HCT116 (cell line): ENCODE measurements around the gene ANAPC5. TPM values are rescaled to one million over a fixed set of nuclear protein-coding genes. Genes with fewer than 3 reads are reported as not detected.

Experiments
- ATAC-seq: fragments of 200-7000 bp; cut with Tn5 transposase; 2 replicates; pipeline ENCODE4 v1.9.1; 2020; ENCODE audit warnings: mild to moderate bottlenecking, moderate library complexity
- BruUV-seq: library from RNA; stranded (reverse); fragments of 400-500 nt; replicated peaks from 2 replicates; lab custom pipeline; 2021; lab: Mats Ljungman, UMichigan
- CTCF ChIA-PET: fragments of 300-600 bp; sonication (Branson Sonifier 250); formaldehyde crosslinking; loops from one replicate; lab custom pipeline; 2021; ENCODE audit warnings: antibody characterized with exemption; lab: Charles Lee
- POLR2A ChIA-PET: fragments of 300-600, 350-600 bp; sonication (Branson Sonifier 250); formaldehyde crosslinking; loops from one replicate; lab custom pipeline; 2021; ENCODE audit warnings: antibody characterized with exemption; lab: Charles Lee
- RAD21 ChIA-PET, 2 experiments: fragments of 300-600 bp; sonication (Branson Sonifier 250); formaldehyde crosslinking; loops; one replicate each; lab custom pipeline; 2023; ENCODE audit warnings: low total read pairs in 2 of 2; ENCODE audit not compliant: uncharacterized antibody in 2 of 2, unreplicated experiment in 2 of 2, low non-redundant PET in 1 of 2; lab: Charles Lee
- DNase-seq: peaks from one replicate; pipeline ENCODE4 v3.0.0-alpha.2; 2010; ENCODE audit warnings: low read depth, low spot score
- H2AFZ ChIP-seq: fragments of 200-600 bp; shearing (Covaris generic), sonication (generic); 2 replicates; pipeline ENCODE4 v1.6.1; 2017; ENCODE audit warnings: low read depth, mixed run types, mixed read lengths, antibody characterized with exemption, low read length; ENCODE audit not compliant: poor library complexity, severe bottlenecking
- H3K27ac ChIP-seq: 2 replicates; pipeline ENCODE4 v1.5.1; 2012; ENCODE audit warnings: low read depth, low read length
- H3K27me3 ChIP-seq: fragments of 200-600 bp; sonication (generic); 2 replicates; pipeline ENCODE4 v1.6.1; 2016; ENCODE audit warnings: mixed run types, low read length, mixed read lengths; ENCODE audit not compliant: insufficient read depth
- H3K36me3 ChIP-seq, 2 experiments: fragments of 200-500 bp in 1 of 2; fragments of 200-600 bp in 1 of 2; sonication (Bioruptor generic) in 1 of 2; sonication (generic) in 1 of 2; 2 replicates each; pipeline versions ENCODE4 v1.5.1 to v1.6.1; 2014 to 2016; ENCODE audit warnings: low read length in 2 of 2, inconsistent platforms in 1 of 2, mixed read lengths in 1 of 2, mixed run types in 1 of 2; ENCODE audit not compliant: insufficient read depth in 2 of 2, control insufficient read depth in 1 of 2
- H3K4me1 ChIP-seq, 2 experiments: fragments of 200-600 bp in 1 of 2; sonication (generic) in 1 of 2; 2 replicates each; pipeline versions ENCODE4 v1.5.1 to v1.6.1; 2012 to 2017; ENCODE audit warnings: low read length in 2 of 2, inconsistent platforms in 1 of 2, mild to moderate bottlenecking in 1 of 2, mixed read lengths in 1 of 2, mixed run types in 1 of 2, moderate library complexity in 1 of 2; ENCODE audit not compliant: insufficient read depth in 2 of 2, control insufficient read depth in 1 of 2
- H3K4me2 ChIP-seq: fragments of 200-600 bp; sonication (generic); 2 replicates; pipeline ENCODE4 v1.6.1; 2017; ENCODE audit warnings: mixed run types, low read length, mixed read lengths
- H3K4me3 ChIP-seq, 2 experiments: fragments of 200-600 bp in 1 of 2; sonication (generic) in 1 of 2; replicated peaks in 1 of 2; 2 replicates each; pipeline ENCODE4 v1.5.1; 2011 to 2016; ENCODE audit warnings: low read length in 2 of 2, control low read depth in 1 of 2, low read depth in 1 of 2, mild to moderate bottlenecking in 1 of 2, mixed read lengths in 1 of 2, mixed run types in 1 of 2
- H3K79me2 ChIP-seq: fragments of 200-600 bp; sonication (generic); 2 replicates; pipeline ENCODE4 v1.6.1; 2017; ENCODE audit warnings: mild to moderate bottlenecking, mixed run types, low read length, moderate library complexity, mixed read lengths; ENCODE audit not compliant: insufficient read depth
- H3K9ac ChIP-seq: fragments of 200-600 bp; sonication (generic); 2 replicates; pipeline ENCODE4 v1.6.1; 2016; ENCODE audit warnings: low read length, mixed read lengths
- H3K9me2 ChIP-seq: fragments of 200-600 bp; sonication (generic), shearing (Covaris generic); 2 replicates; pipeline ENCODE4 v1.6.1; 2017; ENCODE audit warnings: mixed run types, mild to moderate bottlenecking, moderate library complexity; ENCODE audit not compliant: insufficient read depth
- H3K9me3 ChIP-seq, 2 experiments: fragments of 200-500 bp in 1 of 2; fragments of 200-600 bp in 1 of 2; sonication (Bioruptor generic) in 1 of 2; sonication (generic) in 1 of 2; 2 replicates each; pipeline ENCODE4 v1.6.1; 2014 to 2017; ENCODE audit warnings: low read length in 2 of 2, mixed read lengths in 2 of 2, inconsistent platforms in 1 of 2, low read depth in 1 of 2, mild to moderate bottlenecking in 1 of 2, mixed run types in 1 of 2, moderate library complexity in 1 of 2; ENCODE audit not compliant: control insufficient read depth in 1 of 2, insufficient read depth in 1 of 2
- H4K20me1 ChIP-seq: fragments of 200-600 bp; sonication (generic), shearing (Covaris generic); 2 replicates; pipeline ENCODE4 v1.6.1; 2017; ENCODE audit warnings: mixed run types, mild to moderate bottlenecking, moderate library complexity; ENCODE audit not compliant: insufficient read depth
- EZH2 ChIP-seq: fragments of 200-600 bp; sonication (generic); IDR thresholded peaks from 2 replicates; pipeline ENCODE4 v1.6.1; 2017; ENCODE audit warnings: antibody characterized with exemption, mixed run types
- MAX ChIP-seq: IDR thresholded peaks from 2 replicates; pipeline ENCODE4 v1.6.1; 2012
- POLR2AphosphoS5 ChIP-seq: IDR thresholded peaks from 2 replicates; pipeline ENCODE4 v1.6.1; 2011; ENCODE audit warnings: mild to moderate bottlenecking, low read depth, low read length, moderate library complexity
- SRF ChIP-seq: IDR thresholded peaks from 2 replicates; pipeline ENCODE4 v1.6.1; 2012; ENCODE audit warnings: low read depth
- ZNF274 ChIP-seq: fragments of 200-500 bp; sonication (Bioruptor generic); IDR thresholded peaks from 2 replicates; pipeline ENCODE4 v1.6.1; 2014; ENCODE audit warnings: mild to moderate bottlenecking, low read depth, low read length, inconsistent platforms
- intact Hi-C: fragments of 100-400 bp; cut with micrococcal nuclease; formaldehyde crosslinking; loops from 2 replicates; pipeline ENCODE4 v1.10.0; 2022
- total RNA-seq: library from RNA; stranded (reverse); gene quantifications from one replicate; pipeline ENCODE4 v1.2.1, GENCODE V29; 2021; ENCODE audit not compliant: unreplicated experiment
- TF ChIP-seq, protein P1 (sequence below): IDR thresholded peaks from 2 replicates; pipeline ENCODE4 v1.6.1; 2011; ENCODE audit warnings: mild to moderate bottlenecking, low read length, moderate library complexity; ENCODE audit not compliant: insufficient replicate concordance; ENCODE audit errors: extremely low read depth

ANAPC5 gene
- total RNA-seq, 1 experiment from 2014 or later, result 112 TPM

GRCh38 chr12:121326996-121327674 lies 25.1 kb downstream of the ANAPC5 start:
- no peak overlapping the region for H3K4me3 ChIP-seq
- no peak for DNase-seq
- H3K9me3 ChIP-seq, result no peaks in the 10 kb centered on the region
- POLR2A ChIA-PET, result no interaction called here
- no peak overlapping the region for H3K9ac ChIP-seq
- no peaks in the 10 kb centered on the region for H3K4me1 ChIP-seq
- H3K27me3 ChIP-seq, result no peaks in the 10 kb centered on the region
- CTCF ChIA-PET, result no interaction called here
- TF ChIP-seq, protein P1, sequence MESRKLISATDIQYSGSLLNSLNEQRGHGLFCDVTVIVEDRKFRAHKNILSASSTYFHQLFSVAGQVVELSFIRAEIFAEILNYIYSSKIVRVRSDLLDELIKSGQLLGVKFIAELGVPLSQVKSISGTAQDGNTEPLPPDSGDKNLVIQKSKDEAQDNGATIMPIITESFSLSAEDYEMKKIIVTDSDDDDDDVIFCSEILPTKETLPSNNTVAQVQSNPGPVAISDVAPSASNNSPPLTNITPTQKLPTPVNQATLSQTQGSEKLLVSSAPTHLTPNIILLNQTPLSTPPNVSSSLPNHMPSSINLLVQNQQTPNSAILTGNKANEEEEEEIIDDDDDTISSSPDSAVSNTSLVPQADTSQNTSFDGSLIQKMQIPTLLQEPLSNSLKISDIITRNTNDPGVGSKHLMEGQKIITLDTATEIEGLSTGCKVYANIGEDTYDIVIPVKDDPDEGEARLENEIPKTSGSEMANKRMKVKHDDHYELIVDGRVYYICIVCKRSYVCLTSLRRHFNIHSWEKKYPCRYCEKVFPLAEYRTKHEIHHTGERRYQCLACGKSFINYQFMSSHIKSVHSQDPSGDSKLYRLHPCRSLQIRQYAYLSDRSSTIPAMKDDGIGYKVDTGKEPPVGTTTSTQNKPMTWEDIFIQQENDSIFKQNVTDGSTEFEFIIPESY, result no peak
- no peak for TF ChIP-seq MAX
- TF ChIP-seq ZNF274, result no peak
- TF ChIP-seq POLR2AphosphoS5, result no peak
- TF ChIP-seq SRF, result no peak
- no peak for TF ChIP-seq EZH2
- BruUV-seq, result no TSS peak
- H4K20me1 ChIP-seq, result no peaks in the 10 kb centered on the region
- no peaks in the 10 kb centered on the region for H3K79me2 ChIP-seq
- no peaks in the 10 kb centered on the region for H3K9me2 ChIP-seq
- no peak overlapping the region for H3K27ac ChIP-seq
- ATAC-seq, result no peak
- RAD21 ChIA-PET, result no interaction called here
- peaks cover 53% of the 10 kb centered on the region in 2 experiments for H3K36me3 ChIP-seq
- H2AFZ ChIP-seq, result no peak overlapping the region
- no peak overlapping the region for H3K4me2 ChIP-seq
- intact Hi-C loops, result no loop called here
